Panc1 (cell line): ENCODE results near the gene CABCOCO1. TPM values are rescaled to one million over a fixed set of nuclear protein-coding genes. Genes with fewer than 3 reads are reported as not detected.
A peak's percentile ranks its signal among the peaks of the same experiment; 100 is the strongest.

Experiments used
- ATAC-seq: fragments of 200-7000 bp; cut with Tn5 transposase; 2 replicates; pipeline ENCODE4 v1.9.1; 2020; ENCODE audit warnings: mild to moderate bottlenecking, moderate library complexity
- BruUV-seq: library from RNA; stranded (reverse); fragments of 400-500 nt; replicated peaks from 2 replicates; lab custom pipeline; 2021; lab: Mats Ljungman, UMichigan
- CTCF ChIA-PET: fragments of 300-600 bp; sonication (Branson Sonifier 250); formaldehyde crosslinking; loops from one replicate; lab custom pipeline; 2022; ENCODE audit warnings: antibody characterized with exemption; lab: Charles Lee
- POLR2A ChIA-PET: fragments of 300-600 bp; sonication (Branson Sonifier 250); formaldehyde crosslinking; loops from one replicate; lab custom pipeline; 2022; ENCODE audit warnings: antibody characterized with exemption; lab: Charles Lee
- DNase-seq: peaks from one replicate; pipeline ENCODE4 v3.0.0-alpha.2; 2010; ENCODE audit warnings: low read depth, low spot score
- H3K27ac ChIP-seq: 2 replicates; pipeline ENCODE4 v1.5.1; 2011; ENCODE audit warnings: mild to moderate bottlenecking, low read length, inconsistent platforms
- H3K27me3 ChIP-seq: fragments of 200-500 bp; sonication (Bioruptor generic); 2 replicates; pipeline ENCODE4 v1.6.0; 2014; ENCODE audit warnings: low read length, inconsistent platforms; ENCODE audit not compliant: control insufficient read depth, insufficient read depth
- H3K36me3 ChIP-seq: fragments of 200-500 bp; sonication (Bioruptor generic); 2 replicates; pipeline ENCODE4 v1.5.1; 2014; ENCODE audit warnings: inconsistent platforms, mild to moderate bottlenecking, low read length, moderate library complexity; ENCODE audit not compliant: control insufficient read depth, insufficient read depth
- H3K4me1 ChIP-seq: 2 replicates; pipeline ENCODE4 v1.5.1; 2011; ENCODE audit warnings: inconsistent platforms, mild to moderate bottlenecking, low read length, moderate library complexity; ENCODE audit not compliant: control insufficient read depth, insufficient read depth
- H3K4me3 ChIP-seq, 2 experiments: 2 replicates each; pipeline ENCODE4 v1.5.1; 2011 to 2012; ENCODE audit warnings: low read depth in 2 of 2, low read length in 2 of 2, mild to moderate bottlenecking in 2 of 2, inconsistent platforms in 1 of 2, moderate library complexity in 1 of 2
- H3K9me3 ChIP-seq: fragments of 200-500 bp; sonication (Bioruptor generic); 2 replicates; pipeline ENCODE4 v1.5.1; 2014; ENCODE audit warnings: low read depth, mild to moderate bottlenecking, inconsistent platforms, low read length, moderate library complexity; ENCODE audit not compliant: control insufficient read depth, insufficient read depth
- CTCF ChIP-seq: fragments of 450-650 bp; IDR thresholded peaks from 2 replicates; pipeline ENCODE4 v1.5.1; 2017; ENCODE audit warnings: mild to moderate bottlenecking
- POLR2AphosphoS5 ChIP-seq: IDR thresholded peaks from 2 replicates; pipeline ENCODE4 v1.6.1; 2012; ENCODE audit warnings: mild to moderate bottlenecking, low read depth, low read length, moderate library complexity
- REST ChIP-seq, 2 experiments: IDR thresholded peaks; 2 replicates each; pipeline ENCODE4 v1.6.1; 2011 to 2012; ENCODE audit warnings: low read depth in 2 of 2, control low read depth in 1 of 2, low read length in 1 of 2, mild to moderate bottlenecking in 1 of 2, moderate library complexity in 1 of 2; ENCODE audit not compliant: insufficient read depth in 1 of 2
- SIN3A ChIP-seq: IDR thresholded peaks from 2 replicates; pipeline ENCODE4 v1.6.1; 2012; ENCODE audit warnings: low read depth, mild to moderate bottlenecking, low read length, moderate library complexity, borderline replicate concordance; ENCODE audit not compliant: insufficient read depth
- TCF7L2 ChIP-seq: IDR thresholded peaks from 2 replicates; pipeline ENCODE4 v1.6.1; 2011; ENCODE audit warnings: mild to moderate bottlenecking, low read depth, low read length, inconsistent platforms
- in situ Hi-C: cut with HindIII; loops from 2 replicates; pipeline ENCODE4 v1.10.0; 2016; ENCODE audit warnings: low sequenced_read_pairs, low pct_unique_long_range_greater_than_20kb
- intact Hi-C: fragments of 100-400 bp; cut with micrococcal nuclease; formaldehyde crosslinking; loops from one replicate; pipeline ENCODE4 v1.10.0; 2022; ENCODE audit not compliant: unreplicated experiment
- total RNA-seq: library from RNA; stranded (reverse); gene quantifications from one replicate; pipeline ENCODE4 v1.2.1, GENCODE V29; 2021; ENCODE audit not compliant: unreplicated experiment

CABCOCO1 gene
- total RNA-seq, 1 experiment from 2014 or later: 4.0 TPM

GRCh38 chr10:61778137-61778536 is 115.4 kb downstream of the CABCOCO1 start:
- POLR2A ChIA-PET: no interaction called here
- CTCF ChIA-PET: no interaction called here

GRCh38 chr10:61779276-61779675 is 116.5 kb downstream of the CABCOCO1 start:
- Histone ChIP-seq H3K27me3 (no peaks in the 10 kb centered on the region), H3K9me3 (no peaks in the 10 kb centered on the region), H3K4me1 (no peaks in the 10 kb centered on the region), H3K36me3 (no peaks in the 10 kb centered on the region), H3K27ac (peak overlapping the region; percentile 29; the same call in 1 of the 2 replicates), H3K4me3 (no peak overlapping the region)
- DNase-seq (no peak), ATAC-seq (no peak)
- CTCF ChIA-PET: no interaction called here
- POLR2A ChIA-PET: interaction anchor here (0.5 to 0.7 kb wide), 2 partner anchors 56 to 1386 kb away, joined by 8 to 14 read pairs; no protein-coding TSS in a partner anchor
- BruUV-seq: no TSS peak
- in situ Hi-C loops: no loop called here
- intact Hi-C loops: no loop called here
- no peak for TF ChIP-seq POLR2AphosphoS5
- no peak for TF ChIP-seq CTCF
- no peak for TF ChIP-seq TCF7L2
- TF ChIP-seq SIN3A: no peak
- no peak for TF ChIP-seq REST (IDR thresholded peaks at IDR 0.05; ENCODE audit: insufficient read depth in 1 of 2, low read depth in 2 of 2, low read length in 1 of 2)

More at GRCh38 chr10:61778137-61778536, 115.4 kb downstream of the CABCOCO1 start:
- ATAC-seq (no peak), DNase-seq (no peak)
- Histone ChIP-seq H3K27me3 (no peaks in the 10 kb centered on the region), H3K9me3 (no peaks in the 10 kb centered on the region), H3K4me3 (no peak overlapping the region), H3K4me1 (no peaks in the 10 kb centered on the region), H3K36me3 (no peaks in the 10 kb centered on the region), H3K27ac (peak overlapping the region; percentile 37; the same call in 1 of the 2 replicates)
- TF ChIP-seq POLR2AphosphoS5 (no peak), SIN3A (no peak), TCF7L2 (no peak), REST (IDR thresholded peaks at IDR 0.05; ENCODE audit: insufficient read depth in 1 of 2, low read depth in 2 of 2, low read length in 1 of 2) (no peak), CTCF (no peak)
- no TSS peak for BruUV-seq
- intact Hi-C loops (no loop called here), in situ Hi-C loops (no loop called here)
